ENCODE results near the gene INTS1.

INTS1 gene

DNA sequence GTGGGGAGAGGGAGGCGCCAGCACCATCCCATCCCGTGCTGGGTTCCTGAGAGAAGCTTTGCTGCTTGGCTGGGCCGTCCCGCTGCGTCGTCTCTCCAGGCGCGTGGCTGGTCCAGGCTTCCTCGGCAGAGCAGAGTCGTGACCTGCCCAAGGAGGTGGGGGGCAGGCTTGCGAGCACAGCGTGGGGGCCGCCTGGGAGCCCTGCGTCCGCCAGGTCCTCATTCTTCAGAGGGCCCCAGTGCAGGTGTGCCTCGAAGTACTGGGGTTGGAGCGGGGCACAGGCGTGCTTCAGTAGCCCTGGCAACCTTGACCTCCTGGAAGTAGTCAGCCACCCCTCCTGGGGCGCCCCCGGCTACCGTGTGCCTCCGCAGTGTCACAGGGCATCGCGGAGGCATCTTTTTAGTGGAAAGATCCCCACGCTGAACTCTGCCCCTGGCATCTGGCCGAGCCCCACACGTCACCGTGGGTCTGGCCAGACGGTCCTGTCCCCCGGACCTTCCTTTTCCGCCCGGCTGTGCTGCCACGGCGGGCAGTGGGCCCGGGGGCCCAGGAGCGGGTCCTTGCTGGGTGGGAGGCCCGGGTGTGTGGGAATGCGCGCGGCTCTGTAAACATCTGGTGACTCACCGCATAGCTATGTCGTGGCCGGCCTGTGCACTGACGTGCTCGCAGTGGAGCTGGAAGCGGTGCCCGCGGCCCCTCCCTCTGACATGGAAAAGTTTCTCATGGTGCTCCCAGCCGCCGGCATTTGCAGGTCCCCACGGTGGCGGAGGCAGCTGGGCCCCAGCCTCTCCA lies 32.8 kb upstream of the INTS1 start:
- TF ChIP-seq, protein P1, sequence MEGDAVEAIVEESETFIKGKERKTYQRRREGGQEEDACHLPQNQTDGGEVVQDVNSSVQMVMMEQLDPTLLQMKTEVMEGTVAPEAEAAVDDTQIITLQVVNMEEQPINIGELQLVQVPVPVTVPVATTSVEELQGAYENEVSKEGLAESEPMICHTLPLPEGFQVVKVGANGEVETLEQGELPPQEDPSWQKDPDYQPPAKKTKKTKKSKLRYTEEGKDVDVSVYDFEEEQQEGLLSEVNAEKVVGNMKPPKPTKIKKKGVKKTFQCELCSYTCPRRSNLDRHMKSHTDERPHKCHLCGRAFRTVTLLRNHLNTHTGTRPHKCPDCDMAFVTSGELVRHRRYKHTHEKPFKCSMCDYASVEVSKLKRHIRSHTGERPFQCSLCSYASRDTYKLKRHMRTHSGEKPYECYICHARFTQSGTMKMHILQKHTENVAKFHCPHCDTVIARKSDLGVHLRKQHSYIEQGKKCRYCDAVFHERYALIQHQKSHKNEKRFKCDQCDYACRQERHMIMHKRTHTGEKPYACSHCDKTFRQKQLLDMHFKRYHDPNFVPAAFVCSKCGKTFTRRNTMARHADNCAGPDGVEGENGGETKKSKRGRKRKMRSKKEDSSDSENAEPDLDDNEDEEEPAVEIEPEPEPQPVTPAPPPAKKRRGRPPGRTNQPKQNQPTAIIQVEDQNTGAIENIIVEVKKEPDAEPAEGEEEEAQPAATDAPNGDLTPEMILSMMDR (conservative IDR thresholded peaks at IDR 0.05; ENCODE audit: low read depth, low read length): no peak
- peak overlapping the region; percentile 63 for H3K4me3 ChIP-seq (ENCODE audit: low read length)
- peak; percentile 96 for DNase-seq (ENCODE audit: low read depth)

DNA sequence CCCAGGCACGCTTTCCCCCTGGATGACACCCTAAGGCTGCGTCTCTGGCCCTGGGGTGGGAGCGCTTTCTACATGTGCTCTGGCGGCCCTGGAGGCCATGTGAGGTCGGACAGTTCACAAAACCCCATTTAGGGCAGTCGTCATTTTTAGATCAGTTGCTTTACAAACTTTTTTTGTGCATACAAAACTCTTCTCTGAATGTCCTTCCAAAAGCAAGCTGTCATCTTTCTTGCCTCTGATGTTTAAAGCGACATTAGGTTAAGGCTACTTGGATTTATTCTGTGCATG lies 32.2 kb upstream of the INTS1 start:
- TF ChIP-seq, protein P1 (conservative IDR thresholded peaks at IDR 0.05; ENCODE audit: low read depth, low read length): no peak
- H3K4me3 ChIP-seq (ENCODE audit: low read length): peak overlapping the region; percentile 25
- DNase-seq (ENCODE audit: low read depth): no peak

DNA sequence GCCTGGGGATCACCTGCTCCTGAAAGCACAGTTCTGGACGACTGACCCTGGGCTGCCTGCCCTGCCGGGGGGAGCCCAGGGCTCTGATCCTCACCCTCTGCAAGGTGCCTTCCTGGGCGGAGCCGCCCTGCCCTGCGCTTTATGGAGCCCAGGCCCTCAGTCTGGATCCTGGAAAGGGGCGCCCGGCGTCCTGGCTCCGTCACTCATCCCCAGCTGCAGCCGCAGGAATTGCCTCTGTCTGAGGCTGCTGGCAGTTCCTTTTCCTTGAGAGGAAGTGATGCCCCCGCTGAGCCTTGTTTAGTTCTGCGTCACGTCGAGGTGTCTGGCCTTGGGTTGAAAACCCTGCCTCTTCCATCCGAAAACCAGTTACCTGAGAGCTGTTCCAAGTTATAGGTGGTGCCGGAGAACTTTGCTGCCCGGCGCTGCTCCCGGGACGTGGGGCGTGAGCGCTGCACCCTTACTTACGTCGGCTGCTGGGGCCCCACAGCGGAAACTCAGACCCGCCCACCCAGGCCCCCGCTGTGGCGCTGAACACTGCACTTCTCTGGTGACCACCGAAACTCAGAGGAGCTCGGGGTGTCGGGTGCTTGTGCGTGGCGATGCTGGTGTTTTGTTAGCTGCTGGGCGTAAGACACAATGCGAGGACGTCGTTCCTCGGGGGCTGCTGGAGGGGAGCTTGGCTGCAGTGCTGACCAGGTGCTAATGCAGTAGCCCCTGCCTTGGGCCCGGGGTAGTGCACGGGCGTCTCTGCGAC lies 31.7 kb upstream of the INTS1 start:
- no peak overlapping the region for H3K4me3 ChIP-seq (ENCODE audit: low read length)
- no peak for DNase-seq (ENCODE audit: low read depth)
- TF ChIP-seq, protein P1 (conservative IDR thresholded peaks at IDR 0.05; ENCODE audit: low read depth, low read length): no peak

DNA sequence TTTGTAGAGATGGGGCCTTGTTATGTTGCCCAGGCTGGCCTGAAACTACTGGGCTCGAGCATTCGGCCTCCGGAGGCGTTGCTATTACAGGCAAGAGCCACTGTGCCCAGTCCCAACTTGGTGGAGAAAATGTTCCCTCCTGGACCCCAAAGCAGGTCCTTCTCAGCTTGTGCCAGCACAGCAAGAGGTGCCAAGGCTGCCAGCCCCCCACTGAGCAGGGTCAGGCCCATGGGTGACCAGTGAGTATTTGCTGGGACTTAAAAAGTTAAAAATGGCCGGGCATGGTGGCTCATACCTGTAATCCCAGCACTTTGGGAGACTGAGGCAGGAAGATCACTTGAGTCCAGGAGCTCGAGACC lies 30.9 kb upstream of the INTS1 start:
- DNase-seq (ENCODE audit: low read depth): no peak
- no peak overlapping the region for H3K4me3 ChIP-seq (ENCODE audit: low read length)
- TF ChIP-seq, protein P1 (conservative IDR thresholded peaks at IDR 0.05; ENCODE audit: low read depth, low read length): no peak

DNA sequence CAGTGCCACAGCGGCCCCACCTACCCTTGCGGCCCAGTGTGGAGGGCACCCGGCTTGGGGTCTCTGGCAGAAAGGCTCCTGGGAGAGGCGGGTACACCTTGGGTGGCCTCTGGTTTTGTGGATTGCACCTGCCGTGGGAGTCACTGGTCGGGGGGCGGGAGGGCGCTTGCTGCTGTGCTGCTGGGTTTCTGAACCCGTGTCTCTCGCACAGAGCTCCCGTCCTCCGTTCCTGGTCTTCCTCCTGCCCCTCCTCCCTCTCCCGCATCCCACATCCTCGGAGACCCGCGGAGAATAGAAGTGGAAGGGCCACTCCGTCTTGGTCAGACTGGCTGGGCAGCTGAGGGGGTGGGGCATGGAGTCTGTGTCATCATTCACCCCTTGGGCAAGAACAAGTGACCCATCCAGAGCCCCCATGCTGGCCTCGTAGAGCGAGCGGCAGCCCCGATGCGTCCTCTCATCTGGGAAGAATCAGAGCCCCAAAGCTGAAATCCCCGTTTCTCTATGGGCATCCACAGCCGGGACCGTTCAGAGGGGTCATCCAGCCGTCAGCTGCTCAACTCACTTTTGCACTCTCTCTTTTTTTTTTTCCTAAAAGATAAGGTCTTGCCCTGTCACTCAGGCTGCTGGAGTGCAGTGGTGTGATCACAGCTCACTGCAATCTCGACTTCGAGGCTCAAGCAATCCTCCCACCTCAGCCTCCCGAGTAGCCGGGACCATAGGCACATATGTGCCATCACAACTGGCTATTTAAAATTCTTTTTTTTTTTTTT lies 30.3 kb upstream of the INTS1 start:
- TF ChIP-seq, protein P1 (conservative IDR thresholded peaks at IDR 0.05; ENCODE audit: low read depth, low read length): no peak
- no peak overlapping the region for H3K4me3 ChIP-seq (ENCODE audit: low read length)
- no peak for DNase-seq (ENCODE audit: low read depth)

DNA sequence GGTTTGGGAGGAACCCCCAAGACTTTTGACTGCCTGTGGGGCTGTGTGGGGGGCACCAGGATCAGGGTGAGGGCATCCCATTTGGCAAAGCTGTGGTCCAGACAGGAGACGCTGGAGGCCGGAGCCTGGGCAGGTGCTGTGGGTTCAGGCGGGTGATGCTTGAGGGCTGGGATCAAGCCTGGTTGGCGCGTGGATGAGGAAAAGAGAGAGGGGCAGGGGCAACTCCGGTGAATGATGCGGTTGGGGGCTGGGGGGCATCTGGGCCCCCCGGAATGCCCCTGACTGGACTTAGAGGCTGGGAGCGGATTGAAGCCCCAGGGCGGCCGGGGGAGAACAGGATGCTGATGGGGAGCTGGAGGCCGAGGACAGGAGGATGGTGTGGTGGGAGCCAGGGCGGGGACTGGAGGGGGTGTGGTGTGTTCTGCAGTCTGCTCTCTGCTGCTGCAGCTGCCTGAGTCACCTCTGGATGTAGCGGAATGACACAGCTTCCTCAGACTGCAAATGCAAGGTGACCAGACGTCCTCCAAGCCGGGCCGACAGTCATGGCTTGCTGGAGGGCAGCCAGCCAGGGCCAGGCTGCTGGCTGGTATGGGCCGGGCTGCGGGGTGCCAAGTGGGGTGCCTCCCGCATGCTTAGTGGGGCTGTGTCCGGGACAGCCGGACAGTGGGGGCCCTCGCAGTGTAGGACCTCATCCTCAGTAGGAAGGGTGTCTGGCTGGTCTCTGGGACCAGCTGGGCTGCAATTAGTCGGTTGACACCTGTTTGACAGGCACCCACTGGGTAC lies 29.5 kb upstream of the INTS1 start:
- H3K4me3 ChIP-seq (ENCODE audit: low read length): peak overlapping the region; percentile 69
- DNase-seq (ENCODE audit: low read depth): peak; percentile 80
- TF ChIP-seq, protein P1 (conservative IDR thresholded peaks at IDR 0.05; ENCODE audit: low read depth, low read length): no peak

Data from retinal pigment epithelial cell (primary cell).